ENCODE measurements around the gene PCMTD2.

DNA sequence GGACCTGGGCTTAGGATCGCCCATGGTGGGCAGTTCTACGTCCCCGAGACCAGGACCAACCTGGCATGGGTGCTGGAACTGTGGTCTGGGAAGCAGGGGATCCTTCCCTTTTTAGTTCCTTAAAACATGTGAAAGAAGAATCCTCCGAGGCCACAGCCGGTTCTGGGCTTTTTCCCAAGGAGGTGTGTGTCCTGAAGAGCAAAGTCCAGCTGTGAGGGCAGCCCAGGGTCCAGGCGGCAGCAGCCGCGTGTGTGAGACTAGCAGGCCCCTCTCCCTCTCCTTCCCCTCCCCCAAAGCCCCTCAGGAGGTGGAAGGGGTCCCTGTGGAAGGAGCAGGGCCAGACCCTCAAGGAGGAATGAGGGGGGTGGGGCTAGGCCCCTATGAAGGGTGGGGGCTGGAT is 35.1 kb upstream of the PCMTD2 start:
- TF ChIP-seq, protein P1, sequence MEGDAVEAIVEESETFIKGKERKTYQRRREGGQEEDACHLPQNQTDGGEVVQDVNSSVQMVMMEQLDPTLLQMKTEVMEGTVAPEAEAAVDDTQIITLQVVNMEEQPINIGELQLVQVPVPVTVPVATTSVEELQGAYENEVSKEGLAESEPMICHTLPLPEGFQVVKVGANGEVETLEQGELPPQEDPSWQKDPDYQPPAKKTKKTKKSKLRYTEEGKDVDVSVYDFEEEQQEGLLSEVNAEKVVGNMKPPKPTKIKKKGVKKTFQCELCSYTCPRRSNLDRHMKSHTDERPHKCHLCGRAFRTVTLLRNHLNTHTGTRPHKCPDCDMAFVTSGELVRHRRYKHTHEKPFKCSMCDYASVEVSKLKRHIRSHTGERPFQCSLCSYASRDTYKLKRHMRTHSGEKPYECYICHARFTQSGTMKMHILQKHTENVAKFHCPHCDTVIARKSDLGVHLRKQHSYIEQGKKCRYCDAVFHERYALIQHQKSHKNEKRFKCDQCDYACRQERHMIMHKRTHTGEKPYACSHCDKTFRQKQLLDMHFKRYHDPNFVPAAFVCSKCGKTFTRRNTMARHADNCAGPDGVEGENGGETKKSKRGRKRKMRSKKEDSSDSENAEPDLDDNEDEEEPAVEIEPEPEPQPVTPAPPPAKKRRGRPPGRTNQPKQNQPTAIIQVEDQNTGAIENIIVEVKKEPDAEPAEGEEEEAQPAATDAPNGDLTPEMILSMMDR (tag by site-specific recombination; IDR thresholded peaks at IDR 0.05): no peak
- TF ChIP-seq ZNF324 (tag by site-specific recombination; IDR thresholded peaks at IDR 0.05) (no peak), MYNN (tag by site-specific recombination; IDR thresholded peaks at IDR 0.05; ENCODE audit: borderline replicate concordance) (no peak), ZFP41 (tag by site-specific recombination; IDR thresholded peaks at IDR 0.05; ENCODE audit: borderline replicate concordance) (no peak)
